Tongue (tissue), 2 donors: Measurements from ENCODE around the gene NAA60. TPM values are rescaled to one million over a fixed set of nuclear protein-coding genes. Genes with fewer than 3 reads are reported as not detected.

Experiments
- DNase-seq: peaks from one replicate; pipeline ENCODE4 v3.0.0-alpha.2; 2015
- total RNA-seq: library from RNA; depleted of rRNA; stranded (reverse); fragments of >200 nt; gene quantifications from one replicate; pipeline ENCODE4 v1.2.3, GENCODE V29; 2014

Gene NAA60
- total RNA-seq, 1 donor from 2014 or later = 15.7 TPM

GRCh38 chr16:3511286-3512180 lies 68.1 kb downstream of the NAA60 start:
- no peak for DNase-seq

DNA sequence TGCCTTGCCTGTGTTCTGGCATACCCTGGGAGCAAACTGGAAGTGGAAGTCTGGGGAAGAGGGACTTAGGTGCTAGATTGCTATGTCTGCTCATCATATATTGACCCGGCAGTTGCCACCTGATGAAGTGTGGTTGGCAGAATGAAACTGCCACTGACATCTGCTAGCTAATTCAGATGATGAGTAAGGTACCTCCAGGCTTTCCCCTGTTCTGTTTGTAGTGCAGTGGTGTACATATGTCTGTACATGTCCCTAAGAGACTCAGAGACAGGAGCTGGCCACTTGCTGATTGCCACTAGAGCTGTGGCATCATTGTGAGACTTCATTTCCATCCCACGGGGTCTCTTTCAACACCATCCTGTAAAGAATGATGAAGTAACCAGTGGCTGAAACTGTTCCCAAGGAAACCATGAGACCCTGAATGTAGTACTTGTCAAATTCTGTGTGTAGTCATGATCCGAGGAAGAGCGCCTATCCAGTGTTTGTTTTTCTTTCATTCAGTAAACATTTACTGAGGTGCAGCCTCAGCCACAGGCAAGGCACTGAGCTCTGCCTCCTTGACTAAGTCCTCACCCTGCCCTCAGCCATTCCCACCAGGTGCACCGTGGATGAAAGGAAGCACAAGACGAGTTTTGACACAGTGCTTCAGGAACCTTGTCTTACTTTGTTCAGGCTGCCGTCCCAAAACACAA lies 70.6 kb downstream of the NAA60 start:
- DNase-seq = peak; percentile 44

DNA sequence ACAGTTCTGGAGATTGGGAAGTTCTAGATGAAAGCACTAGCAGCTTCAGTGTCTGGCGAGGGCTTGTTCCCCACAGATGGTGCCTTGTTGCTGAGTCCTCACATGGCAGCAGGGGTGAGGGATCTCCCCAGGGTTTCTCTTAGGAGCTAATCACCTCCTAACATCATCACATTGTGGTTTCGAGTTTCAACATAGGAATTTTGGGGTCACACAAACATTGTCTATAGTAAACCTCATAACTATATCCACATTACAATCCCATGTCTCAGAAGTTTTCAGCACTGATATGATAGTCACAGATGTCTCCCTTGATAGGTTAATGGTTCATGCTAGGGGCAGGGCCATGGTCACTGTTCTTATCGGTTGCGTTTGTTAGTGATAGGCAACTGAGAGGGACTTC lies 71.1 kb downstream of the NAA60 start:
- no peak for DNase-seq

DNA sequence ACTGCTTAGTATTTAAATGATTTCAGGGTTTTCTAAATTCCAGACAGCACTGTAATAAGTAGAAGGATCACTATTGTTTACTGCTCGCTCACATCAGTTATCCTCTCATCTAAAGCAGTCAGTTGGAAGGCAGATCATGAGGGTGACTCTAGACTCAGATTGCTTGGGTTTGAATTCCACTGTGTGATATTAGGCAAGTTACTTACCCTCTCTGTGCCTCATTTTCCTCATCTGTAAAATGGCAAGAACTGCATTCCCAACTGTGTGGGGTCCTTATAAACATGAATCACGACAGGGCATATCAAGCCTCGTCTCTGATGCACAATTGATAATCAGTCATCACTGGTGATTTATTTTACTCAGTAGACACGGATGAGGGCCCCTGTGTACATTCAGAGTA lies 72.4 kb downstream of the NAA60 start:
- no peak for DNase-seq

- no peak for DNase-seq
Observed at GRCh38 chr16:3518292-3518985, 75.0 kb downstream of the NAA60 start.

GRCh38 chr16:3518986-3519348 lies 75.5 kb downstream of the NAA60 start:
- DNase-seq = no peak

GRCh38 chr16:3519581-3519980 lies 76.1 kb downstream of the NAA60 start:
- DNase-seq = no peak

- DNase-seq = peak; percentile 89
Observed at GRCh38 chr16:3520413-3520812, 76.9 kb downstream of the NAA60 start.

DNA sequence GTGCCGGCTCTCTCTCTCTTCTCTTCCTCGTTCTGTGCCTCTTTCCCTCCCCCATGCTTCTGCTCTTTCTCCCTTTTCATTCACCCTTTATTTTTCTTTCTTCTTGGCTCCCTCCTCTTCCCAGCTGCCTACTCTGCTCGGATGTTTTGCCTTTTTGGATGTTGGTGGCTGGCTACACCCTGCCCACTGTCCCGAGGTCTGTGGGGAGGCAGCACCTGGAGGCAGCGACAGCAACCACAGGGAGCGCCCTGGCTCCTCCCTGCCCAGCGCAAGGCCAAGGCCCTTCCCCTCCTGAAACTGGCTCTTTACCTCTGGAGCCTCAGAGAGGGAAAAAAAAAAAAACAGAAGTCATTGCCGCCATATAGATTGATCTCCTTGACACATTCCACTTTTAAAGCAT lies 77.4 kb downstream of the NAA60 start:
- no peak for DNase-seq

DNA sequence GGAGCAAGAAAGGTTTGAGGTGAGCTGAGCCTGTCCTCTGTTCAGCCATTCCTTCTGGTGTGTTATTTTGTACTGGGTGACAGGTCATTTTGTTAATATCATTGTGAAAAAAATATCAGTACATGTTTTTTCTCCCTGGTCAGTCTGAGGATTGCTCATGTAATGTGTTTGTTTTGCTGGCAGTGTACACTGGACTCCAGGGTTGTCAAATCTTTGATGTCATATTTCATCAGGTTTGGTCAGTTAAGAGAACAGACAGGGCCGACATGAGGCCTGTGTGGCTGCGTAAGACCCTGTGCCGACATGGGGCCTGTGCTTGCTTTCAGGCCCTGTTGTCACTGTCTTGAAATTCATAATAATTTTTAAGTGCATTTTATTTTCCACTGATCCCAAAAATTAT lies 79.8 kb downstream of the NAA60 start:
- no peak for DNase-seq

GRCh38 chr16:3525951-3526350 lies 82.5 kb downstream of the NAA60 start:
- DNase-seq = no peak

- peak; percentile 61 for DNase-seq
Observed at GRCh38 chr16:3527216-3527829, 83.8 kb downstream of the NAA60 start.

- no peak for DNase-seq
Observed at GRCh38 chr16:3528406-3528805, 84.9 kb downstream of the NAA60 start.

DNA sequence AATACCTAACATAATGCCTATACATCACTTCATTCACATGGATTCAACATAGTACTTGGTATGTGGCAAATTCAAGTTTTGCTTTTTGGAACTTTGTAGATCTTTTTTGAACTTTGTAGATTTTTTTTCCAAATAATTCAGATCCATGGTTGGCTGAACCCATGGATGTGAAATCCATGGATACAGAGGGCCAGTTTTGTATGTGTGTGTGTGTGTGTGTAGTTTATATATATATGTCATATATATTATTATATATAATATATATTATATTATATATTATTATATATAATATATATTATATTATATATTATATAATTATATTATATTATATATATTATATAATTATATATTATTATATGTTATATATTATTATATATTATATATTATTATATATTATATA lies 85.7 kb downstream of the NAA60 start:
- DNase-seq = no peak

DNA sequence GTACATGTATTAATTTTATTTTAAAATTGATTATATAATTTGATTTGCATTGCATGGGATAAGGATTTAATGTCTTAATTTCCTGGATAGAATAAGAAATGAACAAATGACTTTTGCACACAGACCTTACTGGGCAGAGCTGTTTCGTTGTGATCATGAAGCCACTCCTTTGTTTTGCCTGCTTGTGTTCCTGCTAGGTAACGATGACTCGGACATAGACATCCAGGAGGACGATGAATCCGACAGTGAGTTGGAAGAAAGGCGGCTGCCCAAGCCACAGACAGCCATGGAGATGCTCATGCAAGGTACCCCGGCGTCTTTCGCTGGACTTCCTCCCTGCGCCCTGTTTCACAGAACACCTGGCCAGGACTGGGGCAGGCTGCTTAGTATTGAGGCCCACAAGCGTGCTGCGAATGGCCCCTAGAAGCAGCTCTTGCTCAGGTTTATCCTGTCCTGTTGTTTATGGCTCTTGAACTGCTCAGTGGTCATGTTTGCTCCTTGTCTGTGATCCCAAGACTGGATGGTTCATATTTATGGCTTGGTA lies 87.0 kb downstream of the NAA60 start:
- no peak for DNase-seq

GRCh38 chr16:3532741-3533140 lies 89.3 kb downstream of the NAA60 start:
- DNase-seq = no peak

- no peak for DNase-seq
Observed at GRCh38 chr16:3534126-3534525, 90.6 kb downstream of the NAA60 start.

GRCh38 chr16:3536271-3536731 lies 92.8 kb downstream of the NAA60 start:
- DNase-seq = peak; percentile 86
